Ovary (tissue), 3 donors: ENCODE results near the gene TPST1.
"Not testable (repeated sequence)": the region's sequence is repeated elsewhere in the genome, so short reads cannot be mapped to it uniquely, and the experiment has no call there.

Experiments
- EP300 ChIP-seq: sonication (generic); formaldehyde crosslinking; IDR thresholded peaks from one replicate; pipeline ENCODE4 v1.6.1; 2017; ENCODE audit warnings: antibody characterized with exemption
- POLR2A ChIP-seq: fragments of 450-650 bp; IDR thresholded peaks from one replicate; pipeline ENCODE4 v1.6.1; 2017; ENCODE audit warnings: antibody characterized with exemption, mild to moderate bottlenecking, moderate library complexity
- TF ChIP-seq, protein P1 (sequence below), 3 donors: fragments of 450-650 bp in 2 of 3; fragments of 200-600 bp in 1 of 3; IDR thresholded peaks; one replicate each; pipeline versions ENCODE4 v1.5.1 to v1.8.0; 2016 to 2022; ENCODE audit warnings: antibody characterized with exemption in 3 of 3, mild to moderate bottlenecking in 1 of 3
- donor health status: DM: no; HTN: no; CAD: no.

DNA sequence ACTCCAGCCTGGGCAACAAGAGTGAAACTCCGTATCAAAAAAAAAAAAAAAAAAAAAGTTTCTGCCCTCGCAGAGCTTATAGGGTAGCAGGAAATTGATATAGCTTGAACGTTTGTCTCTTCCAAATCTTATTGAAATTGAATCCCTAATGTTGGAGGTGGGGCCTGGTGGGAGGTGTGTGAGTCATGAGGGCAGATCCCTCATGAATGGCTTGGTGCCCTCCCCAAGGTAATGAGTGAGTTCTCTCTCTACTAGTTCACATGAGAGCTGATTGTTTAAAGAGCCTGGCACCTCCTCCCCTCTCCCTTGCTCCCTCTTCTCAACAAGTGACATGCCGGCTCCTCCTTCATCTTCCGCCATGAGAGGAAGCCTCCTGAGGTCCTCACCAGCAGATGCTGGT lies 193.7 kb downstream of the TPST1 start:
- TF ChIP-seq, protein P1, sequence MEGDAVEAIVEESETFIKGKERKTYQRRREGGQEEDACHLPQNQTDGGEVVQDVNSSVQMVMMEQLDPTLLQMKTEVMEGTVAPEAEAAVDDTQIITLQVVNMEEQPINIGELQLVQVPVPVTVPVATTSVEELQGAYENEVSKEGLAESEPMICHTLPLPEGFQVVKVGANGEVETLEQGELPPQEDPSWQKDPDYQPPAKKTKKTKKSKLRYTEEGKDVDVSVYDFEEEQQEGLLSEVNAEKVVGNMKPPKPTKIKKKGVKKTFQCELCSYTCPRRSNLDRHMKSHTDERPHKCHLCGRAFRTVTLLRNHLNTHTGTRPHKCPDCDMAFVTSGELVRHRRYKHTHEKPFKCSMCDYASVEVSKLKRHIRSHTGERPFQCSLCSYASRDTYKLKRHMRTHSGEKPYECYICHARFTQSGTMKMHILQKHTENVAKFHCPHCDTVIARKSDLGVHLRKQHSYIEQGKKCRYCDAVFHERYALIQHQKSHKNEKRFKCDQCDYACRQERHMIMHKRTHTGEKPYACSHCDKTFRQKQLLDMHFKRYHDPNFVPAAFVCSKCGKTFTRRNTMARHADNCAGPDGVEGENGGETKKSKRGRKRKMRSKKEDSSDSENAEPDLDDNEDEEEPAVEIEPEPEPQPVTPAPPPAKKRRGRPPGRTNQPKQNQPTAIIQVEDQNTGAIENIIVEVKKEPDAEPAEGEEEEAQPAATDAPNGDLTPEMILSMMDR (IDR thresholded peaks at IDR 0.05): not testable (repeated sequence)
- not testable (repeated sequence) for TF ChIP-seq EP300, POLR2A
